HCT116 (cell line): Measurements from ENCODE around the gene MRTFB. TPM values are rescaled to one million over a fixed set of nuclear protein-coding genes. Genes with fewer than 3 reads are reported as not detected.

ENCODE experiments used
- ATAC-seq: fragments of 200-7000 bp; cut with Tn5 transposase; 2 replicates; pipeline ENCODE4 v1.9.1; 2020; ENCODE audit warnings: mild to moderate bottlenecking, moderate library complexity
- BruUV-seq: library from RNA; stranded (reverse); fragments of 400-500 nt; replicated peaks from 2 replicates; lab custom pipeline; 2021; lab: Mats Ljungman, UMichigan
- CTCF ChIA-PET: fragments of 300-600 bp; sonication (Branson Sonifier 250); formaldehyde crosslinking; loops from one replicate; lab custom pipeline; 2021; ENCODE audit warnings: antibody characterized with exemption; lab: Charles Lee
- POLR2A ChIA-PET: fragments of 300-600, 350-600 bp; sonication (Branson Sonifier 250); formaldehyde crosslinking; loops from one replicate; lab custom pipeline; 2021; ENCODE audit warnings: antibody characterized with exemption; lab: Charles Lee
- RAD21 ChIA-PET, 2 experiments: fragments of 300-600 bp; sonication (Branson Sonifier 250); formaldehyde crosslinking; loops; one replicate each; lab custom pipeline; 2023; ENCODE audit warnings: low total read pairs in 2 of 2; ENCODE audit not compliant: uncharacterized antibody in 2 of 2, unreplicated experiment in 2 of 2, low non-redundant PET in 1 of 2; lab: Charles Lee
- DNase-seq: peaks from one replicate; pipeline ENCODE4 v3.0.0-alpha.2; 2010; ENCODE audit warnings: low read depth, low spot score
- H2AFZ ChIP-seq: fragments of 200-600 bp; shearing (Covaris generic), sonication (generic); 2 replicates; pipeline ENCODE4 v1.6.1; 2017; ENCODE audit warnings: low read depth, mixed run types, mixed read lengths, antibody characterized with exemption, low read length; ENCODE audit not compliant: poor library complexity, severe bottlenecking
- H3K27ac ChIP-seq: 2 replicates; pipeline ENCODE4 v1.5.1; 2012; ENCODE audit warnings: low read depth, low read length
- H3K27me3 ChIP-seq: fragments of 200-600 bp; sonication (generic); 2 replicates; pipeline ENCODE4 v1.6.1; 2016; ENCODE audit warnings: mixed run types, low read length, mixed read lengths; ENCODE audit not compliant: insufficient read depth
- H3K36me3 ChIP-seq, 2 experiments: fragments of 200-500 bp in 1 of 2; fragments of 200-600 bp in 1 of 2; sonication (Bioruptor generic) in 1 of 2; sonication (generic) in 1 of 2; 2 replicates each; pipeline versions ENCODE4 v1.5.1 to v1.6.1; 2014 to 2016; ENCODE audit warnings: low read length in 2 of 2, inconsistent platforms in 1 of 2, mixed read lengths in 1 of 2, mixed run types in 1 of 2; ENCODE audit not compliant: insufficient read depth in 2 of 2, control insufficient read depth in 1 of 2
- H3K4me1 ChIP-seq, 2 experiments: fragments of 200-600 bp in 1 of 2; sonication (generic) in 1 of 2; 2 replicates each; pipeline versions ENCODE4 v1.5.1 to v1.6.1; 2012 to 2017; ENCODE audit warnings: low read length in 2 of 2, inconsistent platforms in 1 of 2, mild to moderate bottlenecking in 1 of 2, mixed read lengths in 1 of 2, mixed run types in 1 of 2, moderate library complexity in 1 of 2; ENCODE audit not compliant: insufficient read depth in 2 of 2, control insufficient read depth in 1 of 2
- H3K4me2 ChIP-seq: fragments of 200-600 bp; sonication (generic); 2 replicates; pipeline ENCODE4 v1.6.1; 2017; ENCODE audit warnings: mixed run types, low read length, mixed read lengths
- H3K4me3 ChIP-seq, 2 experiments: fragments of 200-600 bp in 1 of 2; sonication (generic) in 1 of 2; replicated peaks in 1 of 2; 2 replicates each; pipeline ENCODE4 v1.5.1; 2011 to 2016; ENCODE audit warnings: low read length in 2 of 2, control low read depth in 1 of 2, low read depth in 1 of 2, mild to moderate bottlenecking in 1 of 2, mixed read lengths in 1 of 2, mixed run types in 1 of 2
- H3K79me2 ChIP-seq: fragments of 200-600 bp; sonication (generic); 2 replicates; pipeline ENCODE4 v1.6.1; 2017; ENCODE audit warnings: mild to moderate bottlenecking, mixed run types, low read length, moderate library complexity, mixed read lengths; ENCODE audit not compliant: insufficient read depth
- H3K9ac ChIP-seq: fragments of 200-600 bp; sonication (generic); 2 replicates; pipeline ENCODE4 v1.6.1; 2016; ENCODE audit warnings: low read length, mixed read lengths
- H3K9me2 ChIP-seq: fragments of 200-600 bp; sonication (generic), shearing (Covaris generic); 2 replicates; pipeline ENCODE4 v1.6.1; 2017; ENCODE audit warnings: mixed run types, mild to moderate bottlenecking, moderate library complexity; ENCODE audit not compliant: insufficient read depth
- H3K9me3 ChIP-seq, 2 experiments: fragments of 200-500 bp in 1 of 2; fragments of 200-600 bp in 1 of 2; sonication (Bioruptor generic) in 1 of 2; sonication (generic) in 1 of 2; 2 replicates each; pipeline ENCODE4 v1.6.1; 2014 to 2017; ENCODE audit warnings: low read length in 2 of 2, mixed read lengths in 2 of 2, inconsistent platforms in 1 of 2, low read depth in 1 of 2, mild to moderate bottlenecking in 1 of 2, mixed run types in 1 of 2, moderate library complexity in 1 of 2; ENCODE audit not compliant: control insufficient read depth in 1 of 2, insufficient read depth in 1 of 2
- H4K20me1 ChIP-seq: fragments of 200-600 bp; sonication (generic), shearing (Covaris generic); 2 replicates; pipeline ENCODE4 v1.6.1; 2017; ENCODE audit warnings: mixed run types, mild to moderate bottlenecking, moderate library complexity; ENCODE audit not compliant: insufficient read depth
- CTCF ChIP-seq, 3 experiments: fragments of 200-600 bp in 1 of 3; sonication (generic) in 1 of 3; IDR thresholded peaks in 2 of 3; conservative IDR thresholded peaks in 1 of 3; 2 replicates each; pipeline ENCODE4 v1.5.1; 2012 to 2017; ENCODE audit warnings: low read depth in 2 of 3, low read length in 2 of 3, antibody characterized with exemption in 1 of 3, borderline replicate concordance in 1 of 3, control low read depth in 1 of 3, mild to moderate bottlenecking in 1 of 3, mixed read lengths in 1 of 3, mixed run types in 1 of 3, moderate library complexity in 1 of 3; ENCODE audit not compliant: insufficient read depth in 1 of 3
- EZH2phosphoT487 ChIP-seq: fragments of 200-600 bp; IDR thresholded peaks from 2 replicates; pipeline ENCODE4 v1.6.1; 2018; ENCODE audit warnings: antibody characterized with exemption, borderline replicate concordance
- FOSL1 ChIP-seq: IDR thresholded peaks from 2 replicates; pipeline ENCODE4 v1.6.1; 2012; ENCODE audit warnings: low read depth
- RAD21 ChIP-seq: IDR thresholded peaks from 2 replicates; pipeline ENCODE4 v1.6.1; 2012; ENCODE audit warnings: low read depth, mild to moderate bottlenecking
- REST ChIP-seq: IDR thresholded peaks from 2 replicates; pipeline ENCODE4 v1.6.1; 2012; ENCODE audit warnings: low read depth
- intact Hi-C: fragments of 100-400 bp; cut with micrococcal nuclease; formaldehyde crosslinking; loops from 2 replicates; pipeline ENCODE4 v1.10.0; 2022
- total RNA-seq: library from RNA; stranded (reverse); gene quantifications from one replicate; pipeline ENCODE4 v1.2.1, GENCODE V29; 2021; ENCODE audit not compliant: unreplicated experiment

MRTFB gene
- total RNA-seq, 1 experiment from 2014 or later = 39.0 TPM

GRCh38 chr16:14202095-14202494 is 131.0 kb downstream of the MRTFB start:
- Histone ChIP-seq H4K20me1 (no peaks in the 10 kb centered on the region; the same call in 1 of the 2 replicates), H3K9me3 (no peaks in the 10 kb centered on the region), H3K4me1 (0 out of 4 replicates have a peak, but pooled peaks cover 0 to 2% of the 10 kb centered on the region in 2 experiments), H3K36me3 (no peaks in the 10 kb centered on the region), H3K9ac (no peak overlapping the region), H2AFZ (no peak overlapping the region), H3K4me3 (no peak overlapping the region), H3K9me2 (no peaks in the 10 kb centered on the region), H3K27ac (no peak overlapping the region), H3K4me2 (no peak overlapping the region), H3K27me3 (no peaks in the 10 kb centered on the region), H3K79me2 (no peaks in the 10 kb centered on the region)
- ChIA-PET CTCF (no interaction called here), POLR2A (no interaction called here), RAD21 (no interaction called here)
- ATAC-seq = no peak
- BruUV-seq = no TSS peak
- intact Hi-C loops = no loop called here
- TF ChIP-seq EZH2phosphoT487 (no peak), REST (no peak), RAD21 (no peak)
- no peak for DNase-seq

- ChIA-PET POLR2A (no interaction called here), RAD21 (no interaction called here), CTCF (no interaction called here)
- H3K36me3 ChIP-seq = no peaks in the 10 kb centered on the region
- 0 out of 4 replicates have a peak, but pooled peaks cover 0 to 2% of the 10 kb centered on the region in 2 experiments for H3K4me1 ChIP-seq
- no peak overlapping the region for H3K9ac ChIP-seq
- intact Hi-C loops = no loop called here
- ATAC-seq (0 out of 2 replicates have a peak, but pooled peaks have one; percentile 42), DNase-seq (peak; percentile 10)
- TF ChIP-seq CTCF (IDR thresholded peaks at IDR 0.05 in 2 of 3, conservative IDR thresholded peaks at IDR 0.05 in 1 of 3; ENCODE audit: borderline replicate concordance in 1 of 3, insufficient read depth in 1 of 3, low read depth in 2 of 3, low read length in 2 of 3) = peak in 2 of 3 experiments; percentile 36 to 52; a peak in 4 of 6 replicates
- TF ChIP-seq FOSL1 = no peak
- H3K9me2 ChIP-seq = no peaks in the 10 kb centered on the region
- H3K4me2 ChIP-seq = no peak overlapping the region
- H3K4me3 ChIP-seq = no peak overlapping the region
- no peaks in the 10 kb centered on the region for H3K79me2 ChIP-seq
- H3K9me3 ChIP-seq = no peaks in the 10 kb centered on the region
- H3K27me3 ChIP-seq = no peaks in the 10 kb centered on the region
- H2AFZ ChIP-seq = no peak overlapping the region
- BruUV-seq = no TSS peak
- no peaks in the 10 kb centered on the region; the same call in 1 of the 2 replicates for H4K20me1 ChIP-seq
- H3K27ac ChIP-seq = no peak overlapping the region
These were observed 131.6 kb downstream of the MRTFB start for GRCh38 chr16:14202697-14203096.
